Choroid plexus epithelial cell (primary cell): ENCODE measurements around the gene FAM83B.

Experiments
- DNase-seq: peaks from one replicate; pipeline ENCODE4 v3.0.0-alpha.2; 2010; ENCODE audit warnings: low read depth
- H3K4me3 ChIP-seq: 2 replicates; pipeline ENCODE4 v1.5.1; 2011; ENCODE audit warnings: low read depth, mild to moderate bottlenecking, control low read depth, low read length, moderate library complexity
- TF ChIP-seq, protein P1 (sequence below): conservative IDR thresholded peaks from 2 replicates; pipeline ENCODE4 v1.5.1; 2011; ENCODE audit warnings: low read depth, mild to moderate bottlenecking, control low read depth, inconsistent platforms, low read length, moderate library complexity

Gene FAM83B

DNA sequence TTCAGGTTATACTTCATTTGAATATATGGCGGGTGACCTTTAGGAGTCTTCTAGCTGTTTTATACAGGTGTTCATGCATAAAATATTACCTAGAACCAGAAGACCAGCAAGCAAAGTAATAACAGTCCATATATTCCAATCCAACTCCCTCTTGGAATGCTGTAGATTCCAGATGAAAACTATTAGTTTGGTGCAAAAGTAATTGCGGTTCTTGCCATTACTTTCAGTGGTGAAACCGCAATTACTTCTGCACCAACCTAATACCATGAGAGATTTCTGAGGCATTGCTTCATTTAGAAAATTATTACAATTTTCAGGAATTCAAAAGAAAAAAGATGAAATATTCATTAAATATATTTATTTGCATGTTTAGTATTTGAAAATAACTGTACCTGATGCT lies 62.6 kb downstream of the FAM83B start:
- TF ChIP-seq, protein P1, sequence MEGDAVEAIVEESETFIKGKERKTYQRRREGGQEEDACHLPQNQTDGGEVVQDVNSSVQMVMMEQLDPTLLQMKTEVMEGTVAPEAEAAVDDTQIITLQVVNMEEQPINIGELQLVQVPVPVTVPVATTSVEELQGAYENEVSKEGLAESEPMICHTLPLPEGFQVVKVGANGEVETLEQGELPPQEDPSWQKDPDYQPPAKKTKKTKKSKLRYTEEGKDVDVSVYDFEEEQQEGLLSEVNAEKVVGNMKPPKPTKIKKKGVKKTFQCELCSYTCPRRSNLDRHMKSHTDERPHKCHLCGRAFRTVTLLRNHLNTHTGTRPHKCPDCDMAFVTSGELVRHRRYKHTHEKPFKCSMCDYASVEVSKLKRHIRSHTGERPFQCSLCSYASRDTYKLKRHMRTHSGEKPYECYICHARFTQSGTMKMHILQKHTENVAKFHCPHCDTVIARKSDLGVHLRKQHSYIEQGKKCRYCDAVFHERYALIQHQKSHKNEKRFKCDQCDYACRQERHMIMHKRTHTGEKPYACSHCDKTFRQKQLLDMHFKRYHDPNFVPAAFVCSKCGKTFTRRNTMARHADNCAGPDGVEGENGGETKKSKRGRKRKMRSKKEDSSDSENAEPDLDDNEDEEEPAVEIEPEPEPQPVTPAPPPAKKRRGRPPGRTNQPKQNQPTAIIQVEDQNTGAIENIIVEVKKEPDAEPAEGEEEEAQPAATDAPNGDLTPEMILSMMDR: no peak
- H3K4me3 ChIP-seq: no peak overlapping the region
- no peak for DNase-seq

DNA sequence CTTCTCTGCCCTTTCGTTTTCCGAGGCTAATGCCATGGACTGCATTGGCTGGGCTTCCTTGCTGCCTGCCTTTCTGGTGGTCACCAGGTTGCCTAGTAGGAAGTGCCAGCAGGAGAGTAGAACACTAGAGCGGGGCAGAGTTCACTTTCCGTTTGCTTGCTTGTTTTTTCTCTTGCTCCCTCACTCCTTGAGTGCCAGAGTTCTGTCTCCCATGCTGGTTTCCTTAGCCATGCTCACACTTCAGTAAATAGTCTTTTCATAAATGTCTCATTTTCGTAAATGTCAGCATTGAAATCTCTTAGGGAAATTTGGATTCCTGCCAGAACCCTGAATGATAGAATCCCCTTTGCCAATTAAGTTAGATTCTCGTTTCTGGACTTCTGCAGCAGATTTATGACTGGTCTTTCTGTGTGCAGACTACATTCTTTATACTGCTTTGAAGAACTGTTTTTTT lies 63.9 kb downstream of the FAM83B start:
- H3K4me3 ChIP-seq: peak overlapping the region; percentile 20
- TF ChIP-seq, protein P1: no peak
- DNase-seq: peak; percentile 18

GRCh38 chr6:54910921-54911320 lies 64.3 kb downstream of the FAM83B start:
- DNase-seq: peak; percentile 31
- TF ChIP-seq, protein P1: no peak
- H3K4me3 ChIP-seq: no peak overlapping the region

DNA sequence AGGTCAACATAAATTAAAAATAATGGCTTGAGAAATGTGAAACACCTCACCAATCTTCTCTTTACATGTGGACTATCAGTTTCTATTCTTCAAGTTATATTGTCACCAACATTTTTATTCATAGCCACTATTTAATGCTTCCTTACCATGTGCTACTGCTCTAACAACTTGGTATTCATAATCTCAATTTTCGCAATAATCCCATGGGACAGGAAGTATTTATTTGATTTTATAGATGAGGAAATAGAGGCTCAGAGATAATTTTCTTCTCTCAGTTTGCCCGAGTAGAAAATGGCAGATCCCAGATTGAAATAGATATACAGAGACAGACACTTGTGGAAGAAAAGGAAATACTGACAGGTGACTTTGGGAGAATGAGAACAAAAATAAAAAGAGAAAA lies 66.6 kb downstream of the FAM83B start:
- TF ChIP-seq, protein P1: no peak

GRCh38 chr6:54916858-54917257 lies 70.3 kb downstream of the FAM83B start:
- no peak overlapping the region for H3K4me3 ChIP-seq
- TF ChIP-seq, protein P1: no peak
- DNase-seq: no peak

More for the DNA sequence above, 66.6 kb downstream of the FAM83B start:
- peak; percentile 18 for DNase-seq
- no peak overlapping the region for H3K4me3 ChIP-seq

DNA sequence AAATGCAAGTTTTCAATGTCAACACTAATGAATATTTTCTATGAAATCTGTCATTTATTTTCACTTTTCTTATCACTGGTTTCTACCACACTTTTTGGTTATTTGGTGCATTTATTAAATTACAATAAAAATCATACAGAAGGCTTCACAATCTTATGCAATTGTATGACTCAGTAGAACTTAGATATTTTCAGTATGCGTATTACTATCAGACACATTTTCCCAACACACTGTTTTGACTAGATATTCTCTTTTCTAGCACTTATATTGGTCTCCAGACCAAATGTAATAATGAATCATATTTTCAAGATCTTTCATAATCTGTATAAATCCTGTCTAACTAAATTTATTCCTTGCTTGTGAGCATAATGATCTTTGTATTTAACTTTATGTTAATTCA lies 74.1 kb downstream of the FAM83B start:
- TF ChIP-seq, protein P1: no peak
- peak; percentile 38 for DNase-seq
- no peak overlapping the region for H3K4me3 ChIP-seq

- no peak for DNase-seq
- TF ChIP-seq, protein P1: no peak
- no peak overlapping the region for H3K4me3 ChIP-seq
These were observed 75.3 kb downstream of the FAM83B start for GRCh38 chr6:54921891-54922290.
